HG02943 (cell line): ENCODE data around the gene TNS1.

Source experiments
- ATAC-seq: cut with Tn5 transposase; IDR thresholded peaks from one replicate; pipeline ENCODE4 v1.9.1; 2021; ENCODE audit warnings: mild to moderate bottlenecking, low read depth, moderate library complexity; ENCODE audit not compliant: unreplicated experiment

TNS1 gene

DNA sequence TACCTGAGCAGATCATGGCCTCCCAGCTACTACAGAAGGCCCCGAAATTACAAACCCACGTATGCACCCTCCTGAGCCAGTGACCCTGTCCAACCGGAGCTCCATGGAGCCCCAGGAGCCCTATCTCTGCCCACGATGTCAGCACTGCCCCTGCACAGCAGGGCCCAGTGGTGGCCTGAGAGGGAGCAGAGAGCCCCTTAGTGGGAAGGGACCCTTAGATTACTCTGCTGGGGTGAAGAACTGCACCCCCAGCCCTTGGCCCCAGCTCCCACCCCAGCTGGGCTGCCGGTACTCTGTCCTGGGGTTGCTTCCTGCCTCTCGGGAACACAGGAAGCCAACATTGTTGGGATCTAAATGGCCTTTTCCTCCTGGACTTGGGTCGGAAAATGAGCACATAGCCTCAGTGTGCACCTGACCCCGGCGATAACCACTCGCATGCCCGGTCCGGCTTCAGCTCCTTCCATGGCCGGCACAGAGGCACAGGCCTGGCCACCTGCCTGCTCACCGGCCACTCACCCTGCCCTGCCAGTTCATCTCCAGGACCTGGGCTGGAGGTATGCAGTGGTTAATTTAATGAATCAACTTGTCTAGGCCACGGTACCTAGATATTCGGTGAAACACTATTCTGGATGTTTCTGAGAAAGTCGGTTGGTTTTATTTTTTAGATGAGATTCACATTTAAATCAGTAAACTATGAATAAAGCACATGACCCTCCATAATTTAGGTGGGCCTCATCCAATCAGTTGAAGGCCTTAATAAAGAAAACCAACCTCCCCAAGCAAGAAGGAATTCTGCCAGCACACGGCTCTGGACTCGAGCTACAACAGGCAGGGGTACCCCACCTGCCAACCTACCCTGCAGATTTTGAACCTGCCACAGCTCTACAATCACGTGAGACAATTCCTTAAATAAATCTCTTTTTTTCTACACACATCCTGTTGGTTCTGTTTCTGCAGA lies 19.2 kb downstream of the TNS1 start:
- ATAC-seq = no peak

DNA sequence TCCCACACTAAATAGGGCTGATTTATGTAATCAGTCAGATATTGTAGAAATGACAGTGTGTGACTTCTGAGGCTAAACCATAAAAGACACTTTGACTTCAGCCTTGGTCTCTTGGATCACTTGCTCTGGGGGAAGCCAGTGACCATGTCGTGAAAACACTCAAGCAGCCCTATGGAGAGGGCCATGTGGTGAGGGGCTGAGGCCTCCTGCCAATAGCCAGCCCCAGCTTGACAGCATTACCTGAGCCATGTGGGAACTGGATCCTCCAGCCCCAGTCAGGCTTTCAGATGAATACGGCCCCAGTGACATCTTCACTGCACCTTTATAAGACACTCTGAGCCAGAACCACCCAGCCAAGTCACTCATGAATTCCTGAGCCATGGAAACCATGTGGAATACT lies 20.8 kb downstream of the TNS1 start:
- ATAC-seq = no peak

DNA sequence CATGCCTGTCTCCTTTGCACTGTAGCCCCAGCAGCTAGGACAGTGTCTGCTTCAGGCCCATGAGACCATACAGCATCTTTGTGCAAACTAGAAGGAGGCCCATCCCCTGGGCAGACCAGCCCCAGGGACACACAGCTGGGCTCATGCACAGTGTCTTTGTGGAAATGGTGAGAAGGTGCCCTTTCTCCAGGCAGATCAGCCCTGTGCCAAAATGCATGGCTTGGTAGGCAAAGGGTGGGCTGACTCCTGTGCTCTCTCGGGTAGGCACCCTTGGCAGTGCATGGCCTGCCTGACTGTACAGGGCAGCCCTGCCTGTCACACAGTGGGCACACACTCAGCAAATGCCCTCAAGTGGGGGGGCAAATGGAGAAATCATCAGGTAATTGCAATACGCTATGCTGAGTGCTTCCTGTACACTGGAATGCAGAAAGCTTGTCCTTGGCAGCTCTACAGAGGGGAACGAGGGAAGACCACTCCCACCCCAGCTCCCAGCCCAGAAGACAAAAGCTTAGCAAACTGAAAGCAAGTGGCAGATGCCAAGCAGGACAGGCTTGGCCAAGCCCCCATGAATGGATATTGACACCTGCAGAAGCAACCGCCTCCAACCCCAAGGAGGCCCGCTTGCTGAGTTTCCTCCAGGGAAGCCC lies 21.6 kb downstream of the TNS1 start:
- ATAC-seq = no peak

DNA sequence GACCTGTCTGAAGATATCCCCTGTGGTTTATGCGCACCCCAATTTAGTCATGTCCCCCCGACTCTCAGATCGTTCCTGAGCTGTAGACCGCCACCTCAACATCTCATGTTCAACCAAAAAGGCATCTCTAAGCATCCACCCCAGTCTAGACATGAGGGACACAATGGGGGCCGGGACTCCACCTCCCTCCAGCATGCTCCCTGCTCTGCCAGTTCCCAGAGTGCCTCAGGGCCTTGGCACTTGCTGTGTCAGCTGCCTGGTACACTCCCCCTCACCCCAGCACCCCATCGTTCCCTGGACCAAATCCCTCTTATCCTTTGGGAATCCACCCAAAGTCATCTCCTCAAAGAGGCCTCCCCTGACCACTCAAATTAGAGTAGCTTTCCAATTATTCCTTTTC lies 22.2 kb downstream of the TNS1 start:
- no peak for ATAC-seq

DNA sequence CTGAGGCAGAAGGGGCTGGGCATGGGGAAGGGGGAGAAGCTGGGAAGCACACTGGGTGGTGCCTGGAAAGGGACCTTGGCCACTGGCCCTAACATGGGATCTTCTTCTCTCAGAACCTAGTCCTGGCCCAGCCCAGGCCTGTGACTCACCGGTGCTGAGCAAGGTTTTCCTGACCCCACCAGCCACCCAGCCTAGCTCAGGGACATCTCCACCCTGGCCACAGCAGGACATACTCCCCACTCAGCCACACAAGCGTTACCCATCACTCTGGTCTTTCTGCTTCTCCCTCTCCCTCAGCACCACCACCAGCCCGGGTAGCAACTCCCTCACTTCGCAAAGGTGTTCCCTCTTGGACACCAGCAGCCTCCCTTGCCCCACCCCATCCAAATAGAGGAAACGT lies 22.8 kb downstream of the TNS1 start:
- no peak for ATAC-seq

DNA sequence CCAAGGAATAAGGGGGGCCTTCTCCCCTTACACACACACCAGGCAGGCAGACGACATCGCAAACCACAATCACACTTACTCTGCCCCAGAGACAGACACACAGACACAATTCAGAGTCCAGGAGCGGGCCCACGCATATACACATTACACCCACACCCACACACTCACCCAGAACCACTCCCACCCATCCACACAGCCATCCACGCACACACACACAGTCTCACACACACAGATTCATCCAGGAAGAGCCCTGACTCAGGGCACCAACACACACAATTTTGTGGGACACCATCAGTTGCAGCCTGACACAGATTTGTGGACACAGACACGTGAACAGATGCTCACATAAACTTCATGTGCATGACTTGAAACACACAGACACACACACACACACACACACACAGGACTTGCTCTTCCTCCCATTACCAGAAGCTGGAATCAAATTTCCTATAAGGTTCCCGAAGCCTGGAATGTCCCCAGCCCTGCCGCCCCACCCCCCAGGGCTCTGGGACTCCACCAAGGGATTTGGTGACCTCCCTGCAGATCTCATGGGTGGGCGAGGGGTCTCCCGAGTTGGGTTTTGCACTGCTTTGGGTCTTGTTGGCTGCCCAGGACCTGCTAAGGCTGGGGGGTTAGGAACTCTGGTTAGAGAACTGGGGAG lies 23.5 kb downstream of the TNS1 start:
- no peak for ATAC-seq

DNA sequence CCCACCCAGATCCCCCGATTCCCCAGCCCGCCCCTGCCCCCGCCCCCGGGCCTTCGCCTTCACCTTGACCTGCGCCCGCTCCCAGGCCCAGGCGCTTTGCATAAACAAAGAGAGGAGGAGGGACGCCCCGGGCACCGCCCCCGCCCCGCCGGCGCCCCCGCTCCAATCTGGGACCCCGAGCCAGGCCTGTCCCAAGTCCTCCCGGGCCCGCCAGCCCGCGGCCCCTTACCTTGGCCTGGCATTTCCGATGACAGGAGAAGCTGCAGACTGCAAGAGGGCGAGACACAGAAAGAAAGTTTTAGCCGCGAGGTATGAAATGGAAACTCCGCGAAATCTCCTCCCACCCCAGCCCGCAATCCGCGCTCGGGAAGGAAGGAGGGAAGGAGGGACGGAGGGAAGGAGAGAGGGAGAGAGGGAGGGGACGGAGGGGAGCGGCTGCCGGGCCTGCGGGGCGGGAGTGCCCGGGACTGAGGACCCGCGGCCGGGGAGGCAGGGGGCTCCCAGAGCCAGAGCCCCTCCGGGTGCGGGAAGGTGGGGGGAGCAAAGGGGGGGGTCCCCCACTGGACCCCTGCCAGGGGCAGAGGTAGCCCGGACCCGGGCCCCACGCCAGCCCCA lies 24.2 kb downstream of the TNS1 start:
- ATAC-seq = no peak

DNA sequence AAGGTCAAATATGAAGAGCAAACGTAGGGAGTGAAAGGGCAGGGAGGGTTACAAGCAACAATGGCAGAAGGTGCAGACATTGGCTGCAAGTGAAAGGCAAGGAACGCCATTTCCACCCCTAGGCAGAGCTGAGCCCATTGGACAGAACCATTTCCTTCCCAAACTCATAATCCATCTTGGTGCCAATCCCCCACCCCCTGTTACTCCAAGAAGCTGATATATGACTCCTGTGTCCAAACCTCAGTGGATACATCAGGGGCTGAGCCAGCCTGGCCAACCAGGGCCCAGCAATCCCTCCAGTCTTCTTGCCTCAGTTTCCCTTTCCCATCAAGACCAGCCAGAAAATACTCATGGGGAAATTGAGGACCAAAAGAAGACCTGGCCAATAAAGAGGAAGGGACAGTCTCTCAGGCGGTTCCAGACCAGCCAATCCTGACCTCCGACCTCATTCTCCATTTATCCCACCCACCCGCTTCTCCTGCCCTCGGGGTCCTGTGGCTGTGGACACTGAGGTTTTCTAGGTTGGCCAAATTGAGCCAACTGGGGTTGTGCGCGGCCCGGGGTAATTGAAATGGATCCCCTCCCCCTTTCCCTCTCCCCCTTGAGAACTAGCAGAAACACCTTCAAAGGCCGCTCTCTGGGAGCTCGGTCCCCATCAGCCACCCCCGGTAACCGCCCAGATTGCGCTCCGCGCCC lies 24.8 kb downstream of the TNS1 start:
- ATAC-seq = no peak

DNA sequence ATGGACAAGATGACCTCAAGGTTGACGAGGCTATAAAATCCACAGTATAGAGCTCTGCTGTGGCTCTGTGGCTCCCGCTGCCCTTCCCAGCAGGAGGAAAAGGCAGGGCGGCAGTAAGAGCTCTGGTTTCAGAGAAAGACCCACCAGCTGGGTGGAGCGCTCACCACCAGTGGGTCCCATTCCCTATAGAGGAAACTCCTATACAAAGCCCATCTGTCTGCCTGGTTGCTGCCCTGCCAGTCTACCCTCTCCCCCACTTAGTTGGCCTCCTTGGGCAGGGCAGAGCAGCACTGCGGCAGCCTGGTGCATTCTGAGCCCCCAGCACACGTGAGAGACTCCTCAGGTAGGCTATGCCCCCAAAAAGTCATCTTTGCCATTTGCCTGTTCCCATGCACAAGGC lies 26.5 kb downstream of the TNS1 start:
- no peak for ATAC-seq

DNA sequence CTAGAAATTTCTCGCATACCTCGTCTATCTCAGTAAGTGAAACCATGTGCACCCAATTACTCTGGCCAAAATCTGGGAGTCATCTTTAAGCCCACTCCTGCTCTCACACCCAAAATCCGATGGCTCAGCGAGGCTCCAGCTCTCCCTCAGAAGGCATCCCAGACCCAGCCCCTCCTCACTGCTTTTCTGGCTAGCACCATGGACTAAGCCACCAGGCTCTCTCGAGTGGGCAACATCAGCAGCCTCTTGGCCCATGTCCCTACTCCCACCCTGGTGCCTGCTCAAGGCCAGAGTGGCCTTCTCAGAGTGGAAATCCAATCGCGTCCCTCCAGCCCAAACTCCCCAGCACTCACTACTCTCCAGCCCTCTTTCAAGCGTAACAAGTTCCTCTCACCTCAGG lies 27.2 kb downstream of the TNS1 start:
- no peak for ATAC-seq

DNA sequence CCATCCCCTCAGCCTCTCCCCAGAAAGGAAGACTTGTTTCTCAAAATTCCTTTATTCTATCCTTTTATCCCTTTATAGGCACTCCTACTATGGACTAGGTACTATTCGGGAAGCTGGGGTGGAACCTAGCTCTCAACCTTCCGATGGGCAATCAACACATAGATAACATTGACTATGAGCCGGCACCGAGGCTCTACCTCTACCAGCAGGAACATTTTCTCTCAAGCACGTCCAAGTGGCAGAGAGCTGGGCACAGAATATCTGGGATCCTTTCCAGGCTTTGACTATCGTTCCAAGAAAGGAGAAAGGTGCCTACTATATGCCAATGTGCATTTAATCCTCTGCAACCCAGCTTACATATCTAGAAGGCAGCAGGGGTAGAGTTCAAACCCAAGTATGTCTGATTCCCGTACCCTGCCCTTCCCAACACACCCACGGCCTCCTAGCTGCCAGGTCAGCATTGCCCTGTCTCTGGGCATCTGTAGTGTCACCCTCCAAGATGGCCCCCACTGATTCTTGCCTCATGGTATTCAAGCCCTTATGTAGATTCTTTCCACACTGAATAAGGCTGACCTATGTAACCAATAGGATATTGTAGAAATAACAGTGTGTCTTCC lies 28.3 kb downstream of the TNS1 start:
- no peak for ATAC-seq

DNA sequence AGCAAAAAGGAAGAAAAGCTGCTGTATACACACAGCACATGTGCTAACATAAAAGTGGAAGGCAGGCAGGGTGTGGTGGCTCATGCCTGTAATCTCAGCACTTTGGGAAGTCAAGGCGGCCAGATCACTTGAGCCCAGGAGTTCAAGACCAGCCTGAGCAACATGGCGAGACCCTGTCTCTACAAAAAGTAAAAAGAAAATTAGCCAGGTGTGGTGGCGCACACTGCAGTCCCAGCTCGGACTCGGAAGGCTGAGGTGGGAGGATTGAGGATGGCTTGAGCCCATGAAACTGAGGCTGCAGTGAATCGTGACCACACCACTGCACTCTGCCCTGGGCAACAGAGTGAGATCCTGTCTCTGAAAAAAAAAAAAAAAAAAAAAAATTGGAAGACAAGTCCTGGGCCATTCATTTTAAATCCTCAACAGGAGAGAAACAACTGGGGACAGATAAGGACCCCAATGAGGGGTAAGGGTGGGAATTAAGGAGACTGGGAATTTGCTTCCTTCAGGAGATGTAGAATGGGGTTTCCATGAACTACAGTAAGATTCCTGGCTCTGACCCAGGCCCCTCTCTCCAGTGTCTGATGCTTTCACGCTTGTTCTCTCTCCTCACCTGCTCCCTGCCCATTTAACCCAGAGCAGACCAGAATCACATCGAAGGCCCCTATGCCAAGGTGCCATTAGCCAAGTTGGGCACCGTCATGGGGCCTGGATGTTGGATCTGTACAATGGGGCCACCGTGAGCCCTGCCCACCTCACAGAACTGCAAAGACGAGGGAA lies 29.6 kb downstream of the TNS1 start:
- ATAC-seq = no peak

DNA sequence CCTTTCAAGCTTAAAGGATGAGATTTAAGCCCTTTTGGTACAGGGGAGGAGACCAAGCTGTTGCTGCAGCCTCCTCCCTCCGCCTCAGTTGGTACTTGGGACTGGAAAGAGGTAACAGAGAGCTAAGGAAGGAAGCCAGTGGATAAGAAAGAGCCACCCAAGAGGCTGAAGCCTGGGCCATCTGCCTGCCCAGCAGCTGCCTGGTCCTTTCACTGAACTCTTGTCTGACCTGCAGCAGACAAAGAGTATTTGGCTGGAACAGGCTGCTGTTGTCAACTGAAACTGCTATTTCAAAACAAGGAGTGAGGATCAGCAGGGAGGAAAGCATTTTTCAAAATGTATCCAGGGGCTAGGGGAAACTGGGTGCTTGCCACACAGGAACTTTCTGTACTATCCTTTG lies 30.3 kb downstream of the TNS1 start:
- ATAC-seq = no peak

DNA sequence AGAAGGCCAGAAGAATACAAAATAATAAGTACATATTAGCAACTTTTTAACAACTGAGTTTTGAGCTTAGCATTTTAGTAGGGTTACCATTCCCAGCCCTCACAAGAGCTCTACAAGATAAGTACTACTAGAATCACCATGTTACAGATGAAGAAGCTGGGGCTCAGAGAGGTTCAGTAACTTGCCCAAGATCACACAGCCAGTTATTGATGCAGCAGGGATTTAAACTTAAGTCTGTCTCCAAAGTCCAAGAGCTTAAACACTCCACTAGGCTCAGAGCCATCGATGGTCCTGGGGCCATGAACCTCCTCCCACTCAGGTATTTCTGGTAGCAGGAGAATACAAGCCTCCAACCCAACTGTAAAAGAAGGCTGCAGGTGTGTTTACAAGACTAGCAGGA lies 30.8 kb downstream of the TNS1 start:
- no peak for ATAC-seq

DNA sequence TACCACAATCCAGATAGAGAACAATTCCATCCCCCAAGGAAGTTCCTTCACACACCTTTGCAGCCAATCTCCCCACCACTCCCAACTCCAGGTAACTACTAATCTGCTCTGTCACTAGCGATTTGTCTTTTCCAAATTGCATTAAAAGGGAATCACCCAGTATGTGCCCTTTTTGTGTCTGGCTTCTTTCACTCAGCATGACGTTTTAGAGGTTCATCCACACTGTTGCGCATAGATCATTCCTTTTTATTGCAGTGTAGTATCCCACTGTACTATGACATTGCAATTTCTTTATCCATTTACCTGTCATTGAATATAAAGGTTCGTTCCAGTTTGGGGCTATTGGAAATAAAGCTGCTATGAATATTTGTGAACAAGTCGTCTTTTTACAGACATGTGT lies 31.6 kb downstream of the TNS1 start:
- no peak for ATAC-seq

DNA sequence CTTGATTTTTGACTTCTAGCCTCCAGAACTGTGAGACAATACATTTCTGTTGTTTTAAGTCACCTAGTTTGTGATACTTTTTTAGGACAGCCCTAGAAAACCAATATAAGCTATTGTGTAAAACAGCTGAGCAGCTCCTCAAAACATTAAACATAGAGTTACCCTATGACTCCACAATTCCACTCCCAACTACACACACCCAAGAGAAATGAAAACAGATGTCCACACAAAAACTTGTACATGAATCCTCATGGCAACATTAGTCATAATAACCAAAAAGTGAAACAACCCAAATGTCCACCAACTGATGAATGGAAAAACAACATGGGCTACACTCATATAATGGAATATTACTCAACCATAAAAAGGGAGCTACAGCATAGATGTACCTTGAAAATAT lies 32.6 kb downstream of the TNS1 start:
- ATAC-seq = no peak

DNA sequence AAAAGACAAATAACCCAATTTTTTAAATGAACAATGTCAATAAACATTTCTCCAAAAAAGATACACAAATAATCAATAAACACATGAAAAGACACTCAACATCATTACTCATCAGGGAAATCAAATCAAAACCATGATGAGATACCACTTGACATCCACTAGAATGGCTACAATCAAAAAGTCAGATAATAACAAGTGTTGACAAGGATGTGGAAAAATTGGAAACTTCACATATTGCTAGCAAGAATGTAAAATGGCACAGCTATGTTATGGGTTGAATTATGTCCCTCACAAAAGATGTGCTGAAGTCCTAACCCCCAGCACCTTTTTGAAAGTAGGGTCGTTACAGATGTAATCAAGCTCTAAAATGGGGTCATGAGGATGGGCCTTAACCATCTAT lies 33.2 kb downstream of the TNS1 start:
- ATAC-seq = no peak

DNA sequence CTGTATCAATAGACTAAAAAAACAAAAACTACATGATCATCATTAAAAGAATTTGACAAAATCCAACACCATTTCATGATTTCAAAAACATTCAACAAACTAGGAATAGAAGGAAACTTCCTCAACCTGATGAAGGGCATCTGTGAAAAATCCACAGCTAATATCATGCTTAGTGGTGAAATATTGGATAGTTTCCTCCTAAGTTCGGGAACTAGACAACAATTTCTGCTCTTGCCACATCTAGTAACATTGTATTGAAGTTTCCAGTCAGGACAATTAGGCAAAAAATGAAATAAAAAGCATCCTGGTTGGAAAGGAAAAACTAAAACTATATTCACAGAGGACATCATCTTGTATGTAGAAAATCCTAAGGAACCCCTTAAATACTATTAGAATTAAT lies 34.8 kb downstream of the TNS1 start:
- ATAC-seq = no peak

DNA sequence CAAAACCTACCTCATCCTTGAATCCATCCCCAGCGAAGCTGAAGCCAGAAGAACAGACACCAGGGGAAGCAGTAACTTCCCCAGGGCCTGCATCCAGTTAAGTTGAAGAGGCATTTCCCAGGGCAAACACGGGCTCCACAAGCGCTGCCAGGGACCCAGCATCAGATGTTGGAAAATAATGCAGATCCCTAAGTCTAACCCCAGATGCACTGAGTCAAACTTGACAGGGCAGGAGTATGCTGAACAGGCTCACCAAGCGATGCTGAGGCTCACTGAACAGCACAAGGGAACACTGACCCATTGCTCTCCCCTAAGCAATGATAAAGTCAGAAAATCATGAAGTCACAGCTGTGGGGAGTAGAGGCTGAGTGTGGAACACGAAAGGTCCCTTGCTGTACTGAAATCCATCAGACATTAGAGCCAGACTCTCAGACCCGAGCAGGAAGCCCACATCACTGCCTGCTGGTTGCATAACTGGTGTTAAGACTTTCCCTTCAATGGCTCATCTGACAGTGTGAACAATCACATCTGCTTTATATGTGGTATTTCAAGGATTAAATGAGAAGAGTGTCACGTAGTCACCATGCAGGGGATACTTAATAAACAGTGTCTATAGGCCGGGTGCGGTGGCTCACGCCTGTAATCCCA lies 36.2 kb downstream of the TNS1 start:
- no peak for ATAC-seq
